Esophagus muscularis mucosa (tissue), 4 donors: ENCODE data around the gene KCNE4. TPM values are rescaled to one million over a fixed set of nuclear protein-coding genes. Genes with fewer than 3 reads are reported as not detected.

Experiments used
- DNase-seq: peaks from one replicate; pipeline ENCODE4 v3.0.0-alpha.2; 2017; ENCODE audit errors: extremely low spot score
- H3K27ac ChIP-seq, 4 donors: fragments of 200-600 bp; sonication (generic); replicated peaks in 1 of 4; 1 replicate in 3 of 4; 2 replicates in 1 of 4; pipeline ENCODE4 v1.5.1; 2016 to 2019; ENCODE audit warnings: mild to moderate bottlenecking in 1 of 4
- H3K27me3 ChIP-seq, 4 donors: fragments of 200-600 bp; sonication (generic); one replicate each; pipeline versions ENCODE4 v1.5.1 to v1.6.0; 2016 to 2019
- H3K36me3 ChIP-seq, 4 donors: fragments of 200-600 bp; sonication (generic); one replicate each; pipeline ENCODE4 v1.5.1; 2016 to 2019
- H3K4me1 ChIP-seq, 4 donors: fragments of 200-600 bp; sonication (generic); one replicate each; pipeline ENCODE4 v1.5.1; 2016 to 2019
- H3K4me3 ChIP-seq, 4 donors: fragments of 200-600 bp; sonication (generic); 1 replicate in 2 of 4; 2 replicates in 2 of 4; pipeline ENCODE4 v1.5.1; 2016 to 2019; ENCODE audit warnings: mild to moderate bottlenecking in 4 of 4, moderate library complexity in 1 of 4
- H3K9me3 ChIP-seq, 4 donors: fragments of 200-600 bp; sonication (generic); 1 replicate in 3 of 4; 2 replicates in 1 of 4; pipeline ENCODE4 v1.5.1; 2016 to 2019
- EP300 ChIP-seq: sonication (generic); formaldehyde crosslinking; IDR thresholded peaks from one replicate; pipeline ENCODE4 v1.6.1; 2017; ENCODE audit warnings: antibody characterized with exemption
- POLR2A ChIP-seq: fragments of 450-650 bp; IDR thresholded peaks from one replicate; pipeline ENCODE4 v1.6.1; 2017; ENCODE audit warnings: antibody characterized with exemption, moderate library complexity, mild to moderate bottlenecking, low read depth
- POLR2AphosphoS5 ChIP-seq, 2 donors: sonication (generic); formaldehyde crosslinking; IDR thresholded peaks; one replicate each; pipeline ENCODE4 v1.6.1; 2017; ENCODE audit warnings: antibody characterized with exemption in 2 of 2
- WGBS: methylation state at CpG from one replicate; pipeline ENCODE4 v1.1.5; 2018; 5-methylcytosine and 5-hydroxymethylcytosine counted together
- intact Hi-C: fragments of 100-400 bp; cut with DNase I; formaldehyde crosslinking; loops from one replicate; pipeline ENCODE4 v1.15.1; 2023
- total RNA-seq, 4 donors: library from RNA; depleted of rRNA; stranded (reverse); fragments of >200 nt; gene quantifications; one replicate each; pipeline versions ENCODE4 v1.1.0 to v1.2.1, GENCODE V29; 2016
- TF ChIP-seq, protein P1 (sequence below), 3 experiments: fragments of 200-600 bp in 2 of 3; fragments of 450-650 bp in 1 of 3; sonication (generic) in 2 of 3; IDR thresholded peaks; one replicate each; pipeline ENCODE4 v1.5.1; 2017 to 2019; ENCODE audit warnings: antibody characterized with exemption in 3 of 3, mild to moderate bottlenecking in 2 of 3, moderate library complexity in 1 of 3

Gene KCNE4
- total RNA-seq, 4 donors from 2014 or later, result 11.6 to 38.1 (median 17.7) TPM

DNA sequence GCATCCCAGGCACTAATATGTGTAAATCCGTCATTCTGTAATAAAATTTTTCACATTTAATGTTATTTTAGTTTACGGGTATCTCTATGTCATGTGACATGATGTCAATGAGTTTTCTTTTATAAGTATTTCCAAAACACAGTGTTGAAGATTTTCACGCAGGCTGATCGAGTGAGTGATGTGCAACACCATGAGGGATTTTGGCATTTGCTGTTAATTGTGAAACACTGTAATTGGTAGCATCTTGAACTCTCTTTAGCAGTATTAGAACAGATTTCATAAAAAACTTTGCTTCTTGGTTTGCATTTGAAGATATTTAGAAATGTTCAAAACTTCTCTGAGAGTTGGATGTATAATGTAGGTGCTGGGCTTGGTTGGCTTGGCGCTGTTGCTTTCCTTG is 35.5 kb downstream of the KCNE4 start:
- Histone ChIP-seq H3K4me1 (peaks cover 0 to 24% (median 18%) of the 10 kb centered on the region in 4 donors), H3K27me3 (peaks cover 0 to 3% (median 0%) of the 10 kb centered on the region in 4 donors), H3K36me3 (no peaks in the 10 kb centered on the region), H3K27ac (no peak overlapping the region), H3K9me3 (no peaks in the 10 kb centered on the region), H3K4me3 (no peak overlapping the region)
- WGBS, result over 99% methylated on average over 5 of the region's 5 CpGs
- intact Hi-C loops, result no loop called here
- peak; percentile 12 for DNase-seq
- TF ChIP-seq, protein P1, sequence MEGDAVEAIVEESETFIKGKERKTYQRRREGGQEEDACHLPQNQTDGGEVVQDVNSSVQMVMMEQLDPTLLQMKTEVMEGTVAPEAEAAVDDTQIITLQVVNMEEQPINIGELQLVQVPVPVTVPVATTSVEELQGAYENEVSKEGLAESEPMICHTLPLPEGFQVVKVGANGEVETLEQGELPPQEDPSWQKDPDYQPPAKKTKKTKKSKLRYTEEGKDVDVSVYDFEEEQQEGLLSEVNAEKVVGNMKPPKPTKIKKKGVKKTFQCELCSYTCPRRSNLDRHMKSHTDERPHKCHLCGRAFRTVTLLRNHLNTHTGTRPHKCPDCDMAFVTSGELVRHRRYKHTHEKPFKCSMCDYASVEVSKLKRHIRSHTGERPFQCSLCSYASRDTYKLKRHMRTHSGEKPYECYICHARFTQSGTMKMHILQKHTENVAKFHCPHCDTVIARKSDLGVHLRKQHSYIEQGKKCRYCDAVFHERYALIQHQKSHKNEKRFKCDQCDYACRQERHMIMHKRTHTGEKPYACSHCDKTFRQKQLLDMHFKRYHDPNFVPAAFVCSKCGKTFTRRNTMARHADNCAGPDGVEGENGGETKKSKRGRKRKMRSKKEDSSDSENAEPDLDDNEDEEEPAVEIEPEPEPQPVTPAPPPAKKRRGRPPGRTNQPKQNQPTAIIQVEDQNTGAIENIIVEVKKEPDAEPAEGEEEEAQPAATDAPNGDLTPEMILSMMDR (IDR thresholded peaks at IDR 0.05), result no peak
- no peak for TF ChIP-seq POLR2A
- no peak for TF ChIP-seq POLR2AphosphoS5 (IDR thresholded peaks at IDR 0.05)
- TF ChIP-seq EP300, result no peak

DNA sequence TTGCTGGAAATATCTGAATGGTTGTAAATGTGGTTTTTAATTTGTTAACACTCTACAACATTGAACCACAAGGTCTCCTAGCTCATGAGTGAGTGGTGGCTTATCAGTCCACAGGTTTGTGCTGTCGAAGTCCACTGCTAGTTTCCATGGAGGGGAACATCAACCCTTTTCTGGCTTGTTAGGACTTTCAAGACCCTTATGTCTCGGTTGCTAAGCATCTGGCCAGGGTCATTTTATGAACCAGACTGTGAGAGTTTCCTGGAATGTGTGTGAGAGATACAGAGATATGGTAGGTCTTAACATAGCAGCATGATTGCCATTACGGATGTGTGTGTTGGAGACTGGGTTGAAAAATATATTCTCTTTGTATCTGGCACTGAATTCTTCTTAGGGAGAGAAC is 36.9 kb downstream of the KCNE4 start:
- no peaks in the 10 kb centered on the region for H3K9me3 ChIP-seq
- H3K27ac ChIP-seq, result no peak overlapping the region
- H3K4me3 ChIP-seq, result no peak overlapping the region
- 87% methylated on average over 3 of the region's 3 CpGs for WGBS
- TF ChIP-seq, protein P1 (IDR thresholded peaks at IDR 0.05), result no peak
- TF ChIP-seq POLR2A (no peak), POLR2AphosphoS5 (IDR thresholded peaks at IDR 0.05) (no peak), EP300 (no peak)
- DNase-seq, result peak; percentile 60
- intact Hi-C loops, result no loop called here
- H3K36me3 ChIP-seq, result no peaks in the 10 kb centered on the region
- H3K4me1 ChIP-seq, result peaks cover 7 to 34% (median 27%) of the 10 kb centered on the region in 4 donors
- peaks cover 0 to 3% (median 0%) of the 10 kb centered on the region in 4 donors for H3K27me3 ChIP-seq

GRCh38 chr2:223090039-223090438 is 38.0 kb downstream of the KCNE4 start:
- H3K27ac ChIP-seq, result no peak overlapping the region
- peak; percentile 84 for DNase-seq
- H3K9me3 ChIP-seq, result no peaks in the 10 kb centered on the region
- peaks cover 0 to 3% (median 0%) of the 10 kb centered on the region in 4 donors for H3K27me3 ChIP-seq
- peaks cover 7 to 27% (median 23%) of the 10 kb centered on the region in 4 donors for H3K4me1 ChIP-seq
- no peaks in the 10 kb centered on the region for H3K36me3 ChIP-seq
- H3K4me3 ChIP-seq, result no peak overlapping the region
- intact Hi-C loops, result no loop called here
- WGBS, result 94% methylated on average over 5 of the region's 5 CpGs
- TF ChIP-seq EP300, result no peak
- TF ChIP-seq POLR2A, result no peak
- TF ChIP-seq, protein P1 (IDR thresholded peaks at IDR 0.05), result no peak
- no peak for TF ChIP-seq POLR2AphosphoS5 (IDR thresholded peaks at IDR 0.05)

DNA sequence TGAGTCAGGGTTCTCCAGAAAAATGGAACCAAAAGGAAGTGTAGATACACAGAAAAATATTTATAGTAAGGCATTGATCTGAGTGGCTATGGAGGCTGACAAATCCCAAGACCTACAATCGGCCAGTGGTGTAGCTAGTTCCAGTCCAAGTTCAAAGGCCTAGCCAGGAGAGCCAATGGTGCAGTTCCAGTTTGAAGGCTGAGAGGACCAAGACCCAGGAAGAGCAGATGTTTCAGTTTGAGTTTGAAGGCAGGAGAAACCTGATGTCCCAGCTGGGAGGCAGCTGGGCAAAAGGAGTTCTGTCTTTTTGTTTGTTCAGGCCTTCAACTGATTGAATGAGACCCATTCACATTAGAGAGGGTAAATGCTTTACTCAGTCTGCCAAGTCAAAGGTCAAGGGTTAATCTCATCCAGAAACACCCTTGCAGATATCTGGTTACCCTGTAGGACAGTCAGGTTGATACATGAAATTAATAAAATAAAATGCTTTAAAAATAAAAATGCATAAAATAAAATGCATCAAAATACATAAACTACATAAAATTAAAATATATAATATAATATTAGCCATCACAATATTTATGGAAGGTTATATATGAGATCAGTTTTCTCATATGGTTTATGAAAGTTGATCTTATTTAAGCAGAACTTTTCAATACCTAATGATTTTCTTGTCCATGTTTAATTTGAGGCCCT is 38.7 kb downstream of the KCNE4 start:
- H3K4me3 ChIP-seq, result no peak overlapping the region
- peaks cover 7 to 24% (median 16%) of the 10 kb centered on the region in 4 donors for H3K4me1 ChIP-seq
- no peaks in the 10 kb centered on the region for H3K36me3 ChIP-seq
- DNase-seq, result peak; percentile 78
- no peak overlapping the region for H3K27ac ChIP-seq
- intact Hi-C loops, result no loop called here
- 86% methylated on average over 1 of the region's 1 CpG for WGBS
- TF ChIP-seq, protein P1 (IDR thresholded peaks at IDR 0.05), result no peak
- TF ChIP-seq POLR2A (no peak), POLR2AphosphoS5 (IDR thresholded peaks at IDR 0.05) (no peak), EP300 (no peak)
- no peaks in the 10 kb centered on the region for H3K9me3 ChIP-seq
- peaks cover 0 to 3% (median 0%) of the 10 kb centered on the region in 4 donors for H3K27me3 ChIP-seq
